Gastrocnemius medialis (tissue), 4 donors: ENCODE data around the gene PIP5K1C. TPM values are rescaled to one million over a fixed set of nuclear protein-coding genes. Genes with fewer than 3 reads are reported as not detected.

ENCODE experiments used
- ATAC-seq, 2 donors: fragments of 150-250 bp; one replicate each; pipeline ENCODE4 v1.9.1; 2016
- DNase-seq, 2 donors: peaks; one replicate each; pipeline ENCODE4 v3.0.0-alpha.2; 2019
- H3K27ac ChIP-seq, 4 donors: fragments of 200-600 bp; sonication (generic); 1 replicate in 1 of 4; 2 replicates in 3 of 4; pipeline ENCODE4 v1.5.1; 2016 to 2018; ENCODE audit warnings: mild to moderate bottlenecking in 2 of 4, moderate library complexity in 1 of 4
- H3K27me3 ChIP-seq, 3 donors: fragments of 200-600 bp; sonication (generic) in 2 of 3; 1 replicate in 1 of 3; 2 replicates in 2 of 3; pipeline versions ENCODE4 v1.5.1 to v1.6.0; 2016 to 2019; ENCODE audit warnings: mild to moderate bottlenecking in 1 of 3, moderate library complexity in 1 of 3
- H3K36me3 ChIP-seq, 2 donors: fragments of 200-600 bp; sonication (generic) in 1 of 2; one replicate each; pipeline ENCODE4 v1.5.1; 2017 to 2018
- H3K4me1 ChIP-seq, 2 donors: fragments of 200-600 bp; sonication (generic) in 1 of 2; one replicate each; pipeline ENCODE4 v1.5.1; 2016 to 2017; ENCODE audit warnings: mild to moderate bottlenecking in 2 of 2
- H3K4me3 ChIP-seq, 4 donors: fragments of 200-600 bp; sonication (generic) in 3 of 4; 1 replicate in 1 of 4; 2 replicates in 3 of 4; pipeline ENCODE4 v1.5.1; 2016 to 2019; ENCODE audit warnings: mild to moderate bottlenecking in 2 of 4
- H3K9me3 ChIP-seq, 3 donors: fragments of 200-600 bp; sonication (generic) in 2 of 3; 1 replicate in 1 of 3; 2 replicates in 2 of 3; pipeline ENCODE4 v1.5.1; 2016 to 2019
- POLR2A ChIP-seq, 2 donors: fragments of 450-650 bp; IDR thresholded peaks; one replicate each; pipeline ENCODE4 v1.6.1; 2017; ENCODE audit warnings: antibody characterized with exemption in 2 of 2, mild to moderate bottlenecking in 2 of 2, moderate library complexity in 2 of 2
- in situ Hi-C, 4 donors: fragments of 200-750 bp; cut with MboI; loops; one replicate each; pipeline versions ENCODE4 v1.15.0 to v1.8.0; 2017; ENCODE audit warnings: low sequenced_read_pairs in 4 of 4
- intact Hi-C: fragments of 100-400 bp; cut with DNase I; formaldehyde crosslinking; loops from one replicate; pipeline ENCODE4 v1.15.1; 2023; ENCODE audit warnings: low total_unique reads
- total RNA-seq, 4 donors: library from RNA; depleted of rRNA; stranded (reverse); fragments of >200 nt; gene quantifications; one replicate each; pipeline versions ENCODE4 v1.1.0 to v1.2.3, GENCODE V29; 2016
- TF ChIP-seq, protein P1 (sequence below), 5 experiments: fragments of 450-650 bp in 3 of 5; fragments of 200-600 bp in 2 of 5; sonication (generic) in 2 of 5; IDR thresholded peaks in 4 of 5; conservative IDR thresholded peaks in 1 of 5; 1 replicate in 4 of 5; 2 replicates in 1 of 5; pipeline ENCODE4 v1.5.1; 2016 to 2019; ENCODE audit warnings: antibody characterized with exemption in 5 of 5, mild to moderate bottlenecking in 3 of 5, moderate library complexity in 3 of 5

Gene PIP5K1C
- total RNA-seq, 4 donors from 2014 or later = 8.2 to 18.0 (median 17.3) TPM

GRCh38 chr19:3672575-3672948 lies 27.7 kb downstream of the PIP5K1C start:
- Histone ChIP-seq H3K4me1 (peaks cover 27 to 34% of the 10 kb centered on the region in 2 donors), H3K4me3 (no peak overlapping the region), H3K27ac (peak overlapping the region; percentile 86 to 95 (median 88)), H3K36me3 (no peaks in the 10 kb centered on the region), H3K27me3 (no peaks in the 10 kb centered on the region), H3K9me3 (no peaks in the 10 kb centered on the region)
- in situ Hi-C loops = no loop called here
- ATAC-seq (no peak), DNase-seq (no peak)
- intact Hi-C loops = no loop called here
- no peak for TF ChIP-seq POLR2A (IDR thresholded peaks at IDR 0.05)

GRCh38 chr19:3671680-3672574 lies 28.3 kb downstream of the PIP5K1C start:
- Histone ChIP-seq H3K27me3 (no peaks in the 10 kb centered on the region), H3K9me3 (no peaks in the 10 kb centered on the region), H3K4me1 (peaks cover 27 to 34% of the 10 kb centered on the region in 2 donors), H3K27ac (peak overlapping the region; percentile 86 to 95 (median 88)), H3K36me3 (no peaks in the 10 kb centered on the region), H3K4me3 (peak overlapping the region; percentile 36 to 59 (median 38))
- intact Hi-C loops (no loop called here), in situ Hi-C loops (no loop called here)
- TF ChIP-seq, protein P1, sequence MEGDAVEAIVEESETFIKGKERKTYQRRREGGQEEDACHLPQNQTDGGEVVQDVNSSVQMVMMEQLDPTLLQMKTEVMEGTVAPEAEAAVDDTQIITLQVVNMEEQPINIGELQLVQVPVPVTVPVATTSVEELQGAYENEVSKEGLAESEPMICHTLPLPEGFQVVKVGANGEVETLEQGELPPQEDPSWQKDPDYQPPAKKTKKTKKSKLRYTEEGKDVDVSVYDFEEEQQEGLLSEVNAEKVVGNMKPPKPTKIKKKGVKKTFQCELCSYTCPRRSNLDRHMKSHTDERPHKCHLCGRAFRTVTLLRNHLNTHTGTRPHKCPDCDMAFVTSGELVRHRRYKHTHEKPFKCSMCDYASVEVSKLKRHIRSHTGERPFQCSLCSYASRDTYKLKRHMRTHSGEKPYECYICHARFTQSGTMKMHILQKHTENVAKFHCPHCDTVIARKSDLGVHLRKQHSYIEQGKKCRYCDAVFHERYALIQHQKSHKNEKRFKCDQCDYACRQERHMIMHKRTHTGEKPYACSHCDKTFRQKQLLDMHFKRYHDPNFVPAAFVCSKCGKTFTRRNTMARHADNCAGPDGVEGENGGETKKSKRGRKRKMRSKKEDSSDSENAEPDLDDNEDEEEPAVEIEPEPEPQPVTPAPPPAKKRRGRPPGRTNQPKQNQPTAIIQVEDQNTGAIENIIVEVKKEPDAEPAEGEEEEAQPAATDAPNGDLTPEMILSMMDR (IDR thresholded peaks at IDR 0.05 in 4 of 5, conservative IDR thresholded peaks at IDR 0.05 in 1 of 5) = peak in 1 of 5 experiments; percentile 14
- TF ChIP-seq POLR2A (IDR thresholded peaks at IDR 0.05) = no peak
- DNase-seq (no peak), ATAC-seq (peak in 1 of 2 donors; percentile 17)

DNA sequence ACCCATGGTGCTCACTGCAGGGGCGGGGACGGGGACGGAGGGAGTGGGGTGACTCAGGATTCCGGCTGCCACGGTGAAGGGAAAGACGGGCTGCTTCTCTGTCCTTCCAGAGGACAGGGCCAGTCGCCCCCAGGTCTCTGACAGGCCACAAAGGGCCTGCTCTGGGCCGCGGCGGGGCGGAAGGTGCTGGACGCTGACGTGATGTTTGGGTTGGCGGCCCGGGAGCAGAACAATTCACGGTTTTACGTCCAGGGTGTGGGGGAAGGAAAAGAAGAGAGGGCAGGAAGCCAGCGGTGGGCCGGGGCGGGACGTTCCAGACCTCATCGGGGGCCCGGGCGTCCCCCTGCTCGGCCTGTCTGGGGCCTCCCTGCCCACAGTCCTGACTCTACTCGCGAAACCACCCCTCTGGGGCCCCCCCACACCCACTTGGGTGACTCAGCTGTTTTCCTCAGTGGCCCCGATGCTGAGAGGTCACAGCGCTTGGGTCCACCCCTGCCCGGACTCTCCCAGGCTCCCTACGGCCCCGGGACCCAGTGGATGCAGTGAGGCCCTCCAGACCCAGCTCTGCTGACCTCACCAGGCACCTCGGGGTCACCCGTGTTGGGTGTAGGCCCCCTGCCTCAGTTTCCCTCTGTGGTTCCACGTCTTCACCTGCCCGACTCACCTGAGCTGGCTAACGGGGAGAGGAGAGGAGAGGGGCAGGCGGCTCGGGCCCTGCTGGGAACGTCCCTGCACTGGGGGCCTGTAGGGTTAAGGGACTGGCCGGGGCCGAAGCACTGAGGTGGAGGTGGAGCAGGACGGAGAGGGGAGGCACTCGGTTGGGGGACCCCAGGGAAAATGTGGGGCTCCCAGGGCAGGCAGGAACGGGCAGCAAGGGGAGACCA lies 29.2 kb downstream of the PIP5K1C start:
- H3K27ac ChIP-seq = peak overlapping the region; percentile 86 to 95 (median 88)
- intact Hi-C loops (loop anchor here (1.0 kb wide), 1 partner anchor 29 kb away; the partner anchor contains the start of gene PIP5K1C), in situ Hi-C loops (no loop called here)
- no peaks in the 10 kb centered on the region for H3K9me3 ChIP-seq
- H3K36me3 ChIP-seq = no peaks in the 10 kb centered on the region
- DNase-seq = peak; percentile 42 to 67
- H3K4me3 ChIP-seq = peak overlapping the region; percentile 36 to 59 (median 38)
- peak; percentile 59 to 63 for ATAC-seq
- H3K27me3 ChIP-seq = no peaks in the 10 kb centered on the region
- peaks cover 29 to 34% of the 10 kb centered on the region in 2 donors for H3K4me1 ChIP-seq
- TF ChIP-seq, protein P1 (IDR thresholded peaks at IDR 0.05 in 4 of 5, conservative IDR thresholded peaks at IDR 0.05 in 1 of 5) = no peak
- TF ChIP-seq POLR2A (IDR thresholded peaks at IDR 0.05) = peak; percentile 24 to 46

DNA sequence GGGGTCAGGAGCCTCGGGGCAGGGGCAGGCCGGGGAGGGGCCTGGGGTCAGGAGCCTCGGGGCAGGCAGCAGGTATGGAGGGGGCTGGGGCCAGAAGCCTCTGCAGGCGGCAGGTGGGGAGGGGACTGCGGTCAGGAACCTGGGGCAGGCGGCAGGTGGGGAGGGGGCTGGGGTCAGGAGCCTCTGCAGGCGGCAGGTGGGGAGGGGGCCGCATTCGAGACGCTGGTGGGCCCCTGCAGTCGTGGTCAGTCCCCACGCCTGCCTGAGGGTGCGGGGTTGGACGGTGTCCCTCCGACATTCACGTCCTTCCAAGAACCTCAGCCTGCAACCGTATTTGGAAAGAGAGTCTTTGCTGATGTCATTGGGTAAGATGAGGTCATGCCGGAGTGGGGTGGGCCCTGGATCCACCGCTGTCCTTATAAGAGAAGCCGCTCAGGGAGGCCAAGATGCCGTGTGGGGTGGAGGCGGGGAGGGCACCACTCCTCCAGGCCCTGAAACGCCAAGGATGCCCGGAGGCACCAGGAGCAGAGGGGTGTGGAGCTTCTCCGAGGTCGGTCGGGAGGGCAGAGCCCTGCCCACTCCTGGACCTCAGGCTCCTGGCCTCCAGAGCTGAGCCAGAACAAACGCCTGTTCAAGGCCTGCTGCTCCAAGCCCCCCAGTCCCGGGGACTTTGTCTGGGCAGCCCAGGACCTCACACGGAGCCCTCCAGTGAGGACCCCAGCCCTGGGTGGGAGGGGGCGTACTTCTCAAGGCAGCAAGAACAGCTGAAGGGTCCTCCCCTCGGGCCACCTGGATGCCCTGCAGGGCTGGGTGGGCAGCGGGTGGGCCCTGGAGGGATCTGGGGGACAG lies 30.1 kb downstream of the PIP5K1C start:
- Histone ChIP-seq H3K27ac (peak overlapping the region; percentile 86 to 95 (median 88)), H3K4me1 (peaks cover 33 to 34% of the 10 kb centered on the region in 2 donors), H3K4me3 (peak overlapping the region; percentile 26 to 59 (median 38)), H3K27me3 (no peaks in the 10 kb centered on the region), H3K9me3 (no peaks in the 10 kb centered on the region), H3K36me3 (no peaks in the 10 kb centered on the region)
- DNase-seq (peak; percentile 55 to 73), ATAC-seq (peak; percentile 72 to 76)
- in situ Hi-C loops = no loop called here
- TF ChIP-seq POLR2A (IDR thresholded peaks at IDR 0.05) = peak; percentile 59 to 80
- TF ChIP-seq, protein P1 (IDR thresholded peaks at IDR 0.05 in 4 of 5, conservative IDR thresholded peaks at IDR 0.05 in 1 of 5) = no peak
- intact Hi-C loops = loop anchor here (1.0 to 10.0 kb wide), 2 partner anchors 30 to 155 kb away; partner anchors contain the start of gene PIP5K1C
